Hepatocyte (in vitro differentiated cells): ENCODE results near the gene ZC3H4. TPM values are rescaled to one million over a fixed set of nuclear protein-coding genes. Genes with fewer than 3 reads are reported as not detected.

Experiments used
- DNase-seq: peaks from one replicate; pipeline ENCODE4 v3.0.0-alpha.2; 2016; ENCODE audit warnings: low spot score
- H2AFZ ChIP-seq: fragments of 200-600 bp; sonication (generic); 2 replicates; pipeline ENCODE4 v1.6.0; 2016; ENCODE audit warnings: antibody characterized with exemption, mild to moderate bottlenecking
- H3K27ac ChIP-seq: fragments of 200-600 bp; sonication (generic); 2 replicates; pipeline ENCODE4 v1.5.1; 2016; ENCODE audit warnings: mild to moderate bottlenecking
- H3K27me3 ChIP-seq: fragments of 200-600 bp; sonication (generic); 2 replicates; pipeline ENCODE4 v1.6.1; 2016
- H3K36me3 ChIP-seq: fragments of 200-600 bp; sonication (generic); replicated peaks from 2 replicates; pipeline ENCODE4 v1.5.1; 2016; ENCODE audit warnings: low read depth; ENCODE audit not compliant: insufficient read depth
- H3K4me1 ChIP-seq: fragments of 200-600 bp; sonication (generic); 2 replicates; pipeline ENCODE4 v1.5.1; 2016; ENCODE audit warnings: mild to moderate bottlenecking, moderate library complexity; ENCODE audit not compliant: insufficient read depth
- H3K4me2 ChIP-seq: fragments of 200-600 bp; sonication (generic); 2 replicates; pipeline ENCODE4 v1.6.0; 2016
- H3K4me3 ChIP-seq: fragments of 200-600 bp; sonication (generic); 2 replicates; pipeline ENCODE4 v1.5.1; 2016; ENCODE audit warnings: mild to moderate bottlenecking
- H3K79me2 ChIP-seq: fragments of 200-600 bp; sonication (generic); 2 replicates; pipeline ENCODE4 v1.6.0; 2017; ENCODE audit warnings: mild to moderate bottlenecking
- H3K9me2 ChIP-seq: fragments of 200-600 bp; sonication (generic); replicated peaks from 2 replicates; pipeline ENCODE4 v1.6.0; 2017; ENCODE audit warnings: mild to moderate bottlenecking; ENCODE audit not compliant: insufficient read depth
- H3K9me3 ChIP-seq: fragments of 200-600 bp; sonication (generic); 2 replicates; pipeline ENCODE4 v1.5.1; 2016; ENCODE audit warnings: low read depth, mild to moderate bottlenecking
- H4K20me1 ChIP-seq: fragments of 200-600 bp; sonication (generic); 2 replicates; pipeline ENCODE4 v1.6.0; 2016; ENCODE audit warnings: mild to moderate bottlenecking; ENCODE audit not compliant: insufficient read depth, poor library complexity, severe bottlenecking
- CTCF ChIP-seq: fragments of 200-600 bp; sonication (generic); IDR thresholded peaks from 2 replicates; pipeline ENCODE4 v1.5.1; 2016; ENCODE audit warnings: antibody characterized with exemption, mild to moderate bottlenecking; ENCODE audit not compliant: poor library complexity
- EZH2 ChIP-seq: fragments of 200-600 bp; sonication (generic); IDR thresholded peaks from 2 replicates; pipeline ENCODE4 v1.6.1; 2016; ENCODE audit warnings: antibody characterized with exemption, mild to moderate bottlenecking, borderline replicate concordance
- EZH2phosphoT487 ChIP-seq: fragments of 200-600 bp; sonication (generic); IDR thresholded peaks from one replicate; pipeline ENCODE4 v1.6.1; 2018; ENCODE audit warnings: antibody characterized with exemption, mild to moderate bottlenecking, low read depth, moderate library complexity; ENCODE audit not compliant: unreplicated experiment, severe bottlenecking
- WGBS: methylation state at CpG from one replicate; pipeline ENCODE4 v1.1.6; 2016; ENCODE audit warnings: low lambda C conversion rate; ENCODE audit errors: missing lambda C conversion rate; 5-methylcytosine and 5-hydroxymethylcytosine counted together
- polyA plus RNA-seq: library from polyadenylated mRNA; unstranded; fragments of >200 nt; fragmentation: Nextera tagmentation; extraction: Ambion mirVana; gene quantifications from 2 replicates; pipeline ENCODE4 v1.2.1, GENCODE V29; 2016
- total RNA-seq: library from RNA; depleted of rRNA; stranded (reverse); fragments of >200 nt; gene quantifications from 2 replicates; pipeline ENCODE4 v1.2.3, GENCODE V29; 2014

Gene ZC3H4
- total and polyA plus RNA-seq, 2 experiments from 2014 or later = 4.3 to 13.1 TPM

DNA sequence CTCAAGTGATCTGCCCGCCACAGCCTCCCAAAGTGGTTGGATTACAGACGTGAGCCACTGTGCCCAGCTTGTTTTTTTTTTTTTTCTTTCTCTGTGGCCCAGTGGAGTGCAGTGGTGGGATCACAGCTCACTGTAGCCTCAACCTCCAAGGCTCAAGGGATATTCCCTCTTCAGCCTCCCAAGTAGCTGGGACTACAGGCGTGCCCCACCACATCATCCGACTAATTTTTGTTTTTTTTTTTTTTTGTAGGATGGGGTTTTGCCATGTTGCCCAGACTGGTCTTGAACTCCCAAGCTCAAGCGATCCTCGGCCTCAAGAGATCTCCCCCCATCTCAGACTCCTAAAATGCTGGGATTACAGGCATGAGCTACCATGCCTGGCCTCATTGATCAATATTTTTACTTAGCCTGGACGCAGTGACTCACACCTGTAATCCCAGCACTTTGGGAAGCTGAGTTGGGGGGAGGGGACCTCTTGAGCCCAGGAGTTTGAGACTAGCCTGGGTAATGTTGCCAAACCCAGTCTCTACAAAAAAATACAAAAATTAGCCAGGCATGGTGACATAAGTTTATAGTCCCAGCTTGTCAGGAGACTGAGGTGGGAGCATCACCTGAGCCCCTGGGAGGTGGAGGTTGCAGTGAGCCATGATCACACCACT is 18.7 kb upstream of the ZC3H4 start:
- H3K36me3 ChIP-seq = no peaks in the 10 kb centered on the region
- H3K9me3 ChIP-seq = no peaks in the 10 kb centered on the region
- H3K79me2 ChIP-seq = peaks cover 60% of the 10 kb centered on the region
- no peak for DNase-seq
- peaks cover 10% of the 10 kb centered on the region for H4K20me1 ChIP-seq
- H3K9me2 ChIP-seq = no peaks in the 10 kb centered on the region
- H3K4me1 ChIP-seq = peaks cover 21% of the 10 kb centered on the region
- H2AFZ ChIP-seq = no peak overlapping the region
- H3K4me2 ChIP-seq = peak overlapping the region; percentile 82
- WGBS = 82% methylated on average over 7 of the region's 7 CpGs
- H3K27ac ChIP-seq = peak overlapping the region; percentile 92
- H3K27me3 ChIP-seq = no peaks in the 10 kb centered on the region
- H3K4me3 ChIP-seq = peak overlapping the region; percentile 57
- no peak for TF ChIP-seq EZH2phosphoT487
- TF ChIP-seq CTCF = no peak
- no peak for TF ChIP-seq EZH2

DNA sequence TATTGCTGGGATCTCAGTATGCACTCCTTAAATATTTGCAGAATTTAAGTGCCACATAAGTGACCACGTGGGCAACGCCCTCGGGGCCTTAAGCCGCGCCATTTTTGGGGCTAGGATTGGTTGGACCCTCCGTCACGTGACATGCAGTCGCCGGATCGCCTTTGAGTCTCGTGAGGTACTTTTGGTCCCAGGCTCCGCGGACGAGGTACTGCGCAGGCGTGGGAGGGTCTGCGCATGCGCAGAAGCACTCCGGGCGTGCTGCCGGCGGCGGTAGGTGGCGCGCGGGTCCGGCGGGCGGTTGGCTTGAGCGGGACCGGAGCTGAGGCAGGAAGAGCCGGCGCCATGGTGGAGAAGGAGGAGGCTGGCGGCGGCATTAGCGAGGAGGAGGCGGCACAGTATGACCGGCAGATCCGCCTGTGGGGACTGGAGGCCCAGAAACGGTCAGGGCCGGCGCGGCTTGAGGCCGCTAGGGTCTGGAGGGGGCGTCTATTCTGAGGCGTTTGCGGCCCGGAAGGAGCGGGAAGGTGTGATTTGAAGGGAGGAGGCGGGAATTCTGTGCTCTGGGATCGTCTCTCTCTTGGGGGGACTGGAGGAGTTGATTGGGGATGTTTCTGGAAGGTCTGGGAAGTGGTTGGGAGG is 17.1 kb upstream of the ZC3H4 start, which contains the start of gene SAE1:
Gene SAE1, plus strand, starts transcription at position 247 of the 639 bp plus-strand sequence. Its CDS starts 96 bp downstream, at position 343.
- Histone ChIP-seq H3K9me3 (no peaks in the 10 kb centered on the region), H2AFZ (peak within 1 kb of the TSS; percentile 54), H3K9me2 (no peaks in the 10 kb centered on the region), H3K27me3 (no peaks in the 10 kb centered on the region), H3K4me3 (peak within 1 kb of the TSS; percentile 57), H4K20me1 (peaks cover 5% of the 10 kb centered on the region), H3K36me3 (no peaks in the 10 kb centered on the region), H3K27ac (peak within 1 kb of the TSS; percentile 92), H3K4me2 (peak within 1 kb of the TSS; percentile 82), H3K79me2 (peaks cover 43% of the 10 kb centered on the region), H3K4me1 (peaks cover 21% of the 10 kb centered on the region)
- DNase-seq = peak; percentile 98
- TF ChIP-seq EZH2 (no peak), CTCF (peak; percentile 55)
- WGBS = under 1% methylated on average over 49 of the region's 51 CpGs

DNA sequence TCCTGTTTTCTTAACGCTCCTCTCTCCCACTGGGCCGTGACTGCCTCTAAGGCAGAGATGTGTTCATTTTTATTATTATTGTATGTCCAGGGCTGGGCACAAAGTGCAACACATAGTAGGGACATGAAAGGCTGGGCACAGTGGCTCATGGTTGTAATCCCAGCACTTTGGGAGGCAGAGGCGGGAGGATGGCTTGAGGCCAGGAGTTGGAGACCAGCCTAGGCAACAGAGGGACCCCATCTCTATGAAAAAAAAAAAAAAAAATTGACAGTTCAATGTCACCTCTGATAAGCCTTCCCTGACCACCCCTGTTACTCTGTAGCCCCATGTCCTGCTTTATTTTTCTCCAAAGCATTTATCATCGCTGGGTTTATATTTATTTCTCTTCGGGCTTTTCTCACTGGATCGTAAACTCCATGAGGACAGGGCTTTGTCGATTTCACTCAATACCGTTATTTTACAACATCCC is 16.6 kb upstream of the ZC3H4 start:
- Histone ChIP-seq H3K4me1 (peaks cover 21% of the 10 kb centered on the region), H3K4me3 (no peak overlapping the region), H3K27ac (peak overlapping the region; percentile 42), H3K9me2 (no peaks in the 10 kb centered on the region), H3K4me2 (peak overlapping the region; percentile 56), H3K27me3 (no peaks in the 10 kb centered on the region), H3K9me3 (no peaks in the 10 kb centered on the region), H3K79me2 (peaks cover 38% of the 10 kb centered on the region), H3K36me3 (no peaks in the 10 kb centered on the region), H2AFZ (peak overlapping the region; percentile 27), H4K20me1 (peaks cover 5% of the 10 kb centered on the region)
- 72% methylated on average over 8 of the region's 8 CpGs for WGBS
- TF ChIP-seq CTCF (no peak), EZH2phosphoT487 (no peak), EZH2 (no peak)
- DNase-seq = no peak
